ENCODE results near the gene TAPBP. TPM values are rescaled to one million over a fixed set of nuclear protein-coding genes. Genes with fewer than 3 reads are reported as not detected.

The TAPBP gene
- total RNA-seq, 4 donors from 2014 or later = 175 to 423 (median 217) TPM

DNA sequence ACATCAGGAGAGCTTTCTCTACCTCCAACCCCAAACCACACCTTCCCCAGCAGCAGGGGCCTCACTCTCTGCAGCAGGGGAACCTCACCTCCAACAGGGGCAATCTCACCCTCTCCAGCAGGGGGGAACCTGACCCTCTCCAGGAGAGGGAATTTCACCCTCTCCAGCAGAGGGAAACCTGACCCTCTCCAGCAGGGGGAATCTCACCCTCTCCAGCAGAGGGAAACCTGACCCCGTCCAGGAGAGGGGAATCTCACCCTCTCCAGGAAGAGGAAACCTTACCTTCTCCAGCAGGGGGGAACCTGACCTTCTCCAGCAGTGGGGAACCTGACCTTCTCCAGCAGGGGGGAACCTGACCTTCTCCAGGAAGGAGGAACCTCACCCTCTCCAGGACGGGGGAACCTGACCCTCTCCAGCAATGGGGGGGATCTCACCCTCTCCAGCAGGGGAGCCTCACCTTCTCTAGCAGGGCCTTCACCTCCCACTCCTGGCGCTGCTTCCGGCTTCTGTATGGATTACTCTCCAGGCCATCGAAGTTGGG lies 33.8 kb downstream of the TAPBP start:
- H3K4me1 ChIP-seq = peaks cover 15 to 34% (median 26%) of the 10 kb centered on the region in 4 donors

GRCh38 chr6:33279257-33279695 lies 34.6 kb downstream of the TAPBP start:
- Histone ChIP-seq H3K36me3 (no peaks in the 10 kb centered on the region), H3K9me3 (no peaks in the 10 kb centered on the region), H3K4me3 (no peak overlapping the region), H3K27ac (no peak overlapping the region), H3K27me3 (no peaks in the 10 kb centered on the region), H3K4me1 (peaks cover 18 to 42% (median 34%) of the 10 kb centered on the region in 4 donors)
- no peak for DNase-seq
- intact Hi-C loops (cut with DNase I; ENCODE audit: low total_unique reads) (no loop called here), in situ Hi-C loops (cut with MboI; ENCODE audit: low pct_ligation_motif_present in 1 of 4, low pct_unique_long_range_greater_than_20kb in 1 of 4, low sequenced_read_pairs in 3 of 4) (no loop called here)
- 75% methylated on average over 13 of the region's 13 CpGs; no CpG with 5 or more reads in 1 of the 2 donors for WGBS, 2 donors (ENCODE audit: low coverage in 1 of 2)
- no peak for TF ChIP-seq EP300 (IDR thresholded peaks at IDR 0.05; ENCODE audit: low read depth)
- no peak for TF ChIP-seq POLR2AphosphoS5 (IDR thresholded peaks at IDR 0.05)
- TF ChIP-seq POLR2A (IDR thresholded peaks at IDR 0.05) = no peak
- TF ChIP-seq, protein P1, sequence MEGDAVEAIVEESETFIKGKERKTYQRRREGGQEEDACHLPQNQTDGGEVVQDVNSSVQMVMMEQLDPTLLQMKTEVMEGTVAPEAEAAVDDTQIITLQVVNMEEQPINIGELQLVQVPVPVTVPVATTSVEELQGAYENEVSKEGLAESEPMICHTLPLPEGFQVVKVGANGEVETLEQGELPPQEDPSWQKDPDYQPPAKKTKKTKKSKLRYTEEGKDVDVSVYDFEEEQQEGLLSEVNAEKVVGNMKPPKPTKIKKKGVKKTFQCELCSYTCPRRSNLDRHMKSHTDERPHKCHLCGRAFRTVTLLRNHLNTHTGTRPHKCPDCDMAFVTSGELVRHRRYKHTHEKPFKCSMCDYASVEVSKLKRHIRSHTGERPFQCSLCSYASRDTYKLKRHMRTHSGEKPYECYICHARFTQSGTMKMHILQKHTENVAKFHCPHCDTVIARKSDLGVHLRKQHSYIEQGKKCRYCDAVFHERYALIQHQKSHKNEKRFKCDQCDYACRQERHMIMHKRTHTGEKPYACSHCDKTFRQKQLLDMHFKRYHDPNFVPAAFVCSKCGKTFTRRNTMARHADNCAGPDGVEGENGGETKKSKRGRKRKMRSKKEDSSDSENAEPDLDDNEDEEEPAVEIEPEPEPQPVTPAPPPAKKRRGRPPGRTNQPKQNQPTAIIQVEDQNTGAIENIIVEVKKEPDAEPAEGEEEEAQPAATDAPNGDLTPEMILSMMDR (IDR thresholded peaks at IDR 0.05) = no peak

More for the DNA sequence above, 33.8 kb downstream of the TAPBP start:
- Histone ChIP-seq H3K27me3 (no peaks in the 10 kb centered on the region), H3K4me3 (no peak overlapping the region), H3K36me3 (no peaks in the 10 kb centered on the region), H3K27ac (no peak overlapping the region), H3K9me3 (no peaks in the 10 kb centered on the region)
- WGBS, 2 donors (ENCODE audit: low coverage in 1 of 2) = 67% methylated on average over 4 of the region's 5 CpGs; no CpG with 5 or more reads in 1 of the 2 donors
- no peak for TF ChIP-seq EP300 (IDR thresholded peaks at IDR 0.05; ENCODE audit: low read depth)
- TF ChIP-seq, protein P1 (IDR thresholded peaks at IDR 0.05) = peak; percentile 11 to 67 (median 41)
- no peak for DNase-seq
- in situ Hi-C loops (cut with MboI; ENCODE audit: low pct_ligation_motif_present in 1 of 4, low pct_unique_long_range_greater_than_20kb in 1 of 4, low sequenced_read_pairs in 3 of 4) (no loop called here), intact Hi-C loops (cut with DNase I; ENCODE audit: low total_unique reads) (no loop called here)

DNA sequence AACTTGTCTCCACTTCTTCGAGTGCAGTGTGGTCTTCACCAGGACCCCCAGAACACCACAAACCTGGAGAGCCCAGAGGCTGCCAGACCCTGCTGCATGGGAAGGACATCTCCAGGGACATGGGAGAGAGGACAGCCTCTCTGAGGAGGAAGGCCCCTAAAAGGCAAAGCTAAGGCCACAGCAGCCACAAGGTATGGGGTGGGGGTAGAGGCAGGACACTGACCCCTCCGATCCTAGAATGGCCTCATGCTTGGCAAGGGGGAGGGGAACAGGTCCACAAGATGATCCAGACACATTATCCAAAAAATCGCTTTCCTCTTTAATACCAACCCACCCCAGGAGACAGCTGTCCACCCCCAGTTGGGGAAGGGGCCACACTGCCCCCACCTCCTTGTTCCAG lies 35.1 kb downstream of the TAPBP start:
- TF ChIP-seq, protein P1 (IDR thresholded peaks at IDR 0.05) = no peak
- TF ChIP-seq POLR2A (IDR thresholded peaks at IDR 0.05) (no peak), EP300 (IDR thresholded peaks at IDR 0.05; ENCODE audit: low read depth) (no peak), POLR2AphosphoS5 (IDR thresholded peaks at IDR 0.05) (no peak)
- Histone ChIP-seq H3K27me3 (no peaks in the 10 kb centered on the region), H3K4me1 (peaks cover 23 to 46% (median 38%) of the 10 kb centered on the region in 4 donors), H3K4me3 (no peak overlapping the region), H3K9me3 (no peaks in the 10 kb centered on the region), H3K36me3 (no peaks in the 10 kb centered on the region), H3K27ac (peak overlapping the region in 1 of 4 donors; percentile 91)
- intact Hi-C loops (cut with DNase I; ENCODE audit: low total_unique reads) (no loop called here), in situ Hi-C loops (cut with MboI; ENCODE audit: low pct_ligation_motif_present in 1 of 4, low pct_unique_long_range_greater_than_20kb in 1 of 4, low sequenced_read_pairs in 3 of 4) (no loop called here)
- DNase-seq = no peak
- WGBS, 2 donors (ENCODE audit: low coverage in 1 of 2) = 97% methylated on average over 3 of the region's 3 CpGs; no CpG with 5 or more reads in 1 of the 2 donors

DNA sequence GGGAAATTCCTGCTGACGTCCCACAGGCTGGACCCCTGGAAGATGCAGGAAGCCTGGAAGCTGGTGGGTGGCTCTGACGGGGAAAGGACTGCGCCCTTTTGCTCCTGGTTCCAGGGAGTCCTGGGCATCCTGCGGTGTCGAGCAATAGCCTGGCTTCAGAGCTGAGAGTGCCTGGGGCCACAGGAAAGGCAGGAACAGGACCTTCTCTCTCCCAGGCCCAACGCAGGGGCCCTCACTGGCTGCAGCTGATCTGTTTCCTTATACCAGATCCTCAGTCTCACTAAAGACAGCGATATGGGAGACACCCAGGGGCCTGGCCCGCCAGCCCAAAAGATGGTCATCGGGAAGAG lies 35.5 kb downstream of the TAPBP start:
- intact Hi-C loops (cut with DNase I; ENCODE audit: low total_unique reads) = no loop called here
- TF ChIP-seq, protein P1 (IDR thresholded peaks at IDR 0.05) = no peak
- no peak for TF ChIP-seq EP300 (IDR thresholded peaks at IDR 0.05; ENCODE audit: low read depth)
- TF ChIP-seq POLR2AphosphoS5 (IDR thresholded peaks at IDR 0.05) = no peak
- TF ChIP-seq POLR2A (IDR thresholded peaks at IDR 0.05) = no peak
- H3K27me3 ChIP-seq = no peaks in the 10 kb centered on the region
- no peaks in the 10 kb centered on the region for H3K9me3 ChIP-seq
- in situ Hi-C loops (cut with MboI; ENCODE audit: low pct_ligation_motif_present in 1 of 4, low pct_unique_long_range_greater_than_20kb in 1 of 4, low sequenced_read_pairs in 3 of 4) = no loop called here
- peaks cover 24 to 51% (median 43%) of the 10 kb centered on the region in 4 donors for H3K4me1 ChIP-seq
- H3K27ac ChIP-seq = peak overlapping the region; percentile 91 to 98 (median 94)
- no peaks in the 10 kb centered on the region for H3K36me3 ChIP-seq
- 92% methylated on average over 8 of the region's 9 CpGs; no CpG with 5 or more reads in 1 of the 2 donors for WGBS, 2 donors (ENCODE audit: low coverage in 1 of 2)
- no peak overlapping the region for H3K4me3 ChIP-seq
- DNase-seq = no peak
